Neural crest cell (in vitro differentiated cells): ENCODE measurements around the gene C20orf204. TPM values are rescaled to one million over a fixed set of nuclear protein-coding genes. Genes with fewer than 3 reads are reported as not detected.

Experiments
- DNase-seq: peaks from one replicate; pipeline ENCODE4 v3.0.0; 2021; ENCODE audit warnings: low read depth, mixed read lengths, low spot score
- H3K27ac Mint-ChIP-seq: one replicate; pipeline ENCODE4 v1.8.0; 2021; ENCODE audit warnings: mild to moderate bottlenecking, mixed read lengths; ENCODE audit not compliant: unreplicated experiment
- H3K27me3 Mint-ChIP-seq: 2 replicates; pipeline ENCODE4 v1.8.0; 2021; ENCODE audit warnings: low read depth, mild to moderate bottlenecking, mixed read lengths
- H3K36me3 Mint-ChIP-seq: 2 replicates; pipeline ENCODE4 v1.8.0; 2021; ENCODE audit warnings: low read depth, mild to moderate bottlenecking, mixed read lengths
- H3K4me1 Mint-ChIP-seq: 2 replicates; pipeline ENCODE4 v1.8.0; 2021; ENCODE audit warnings: mixed read lengths
- H3K4me3 Mint-ChIP-seq: one replicate; pipeline ENCODE4 v1.8.0; 2021; ENCODE audit warnings: mild to moderate bottlenecking, mixed read lengths
- H3K9me3 Mint-ChIP-seq: 2 replicates; pipeline ENCODE4 v1.8.0; 2021; ENCODE audit warnings: mixed read lengths
- CTCF ChIP-seq: fragments of 200-600 bp; sonication (generic); conservative IDR thresholded peaks from 2 replicates; pipeline ENCODE4 v1.5.0; 2021; ENCODE audit warnings: antibody characterized with exemption, mild to moderate bottlenecking
- total RNA-seq: library from RNA; stranded (reverse); gene quantifications from 2 replicates; pipeline ENCODE4 v1.2.1, GENCODE V29; 2021

Gene C20orf204
- total RNA-seq, 1 donor from 2014 or later, result 2.3 TPM

GRCh38 chr20:64015635-64016034, 20.3 kb upstream of the C20orf204 start:
- Mint-ChIP-seq H3K27ac (no peak overlapping the region), H3K9me3 (no peaks in the 10 kb centered on the region), H3K4me1 (no peaks in the 10 kb centered on the region), H3K27me3 (no peaks in the 10 kb centered on the region), H3K4me3 (no peak overlapping the region), H3K36me3 (peaks cover 15% of the 10 kb centered on the region)
- no peak for DNase-seq
- no peak for TF ChIP-seq CTCF

GRCh38 chr20:64021124-64021975, 14.6 kb upstream of the C20orf204 start:
- Mint-ChIP-seq H3K27ac (no peak overlapping the region), H3K9me3 (no peaks in the 10 kb centered on the region)

GRCh38 chr20:64022671-64023360, 13.2 kb upstream of the C20orf204 start:
- H3K36me3 Mint-ChIP-seq, result peaks cover 7% of the 10 kb centered on the region
- H3K27me3 Mint-ChIP-seq, result no peaks in the 10 kb centered on the region
- no peak overlapping the region for H3K4me3 Mint-ChIP-seq
- TF ChIP-seq CTCF, result no peak
- H3K9me3 Mint-ChIP-seq, result no peaks in the 10 kb centered on the region
- no peak overlapping the region for H3K27ac Mint-ChIP-seq
- no peak for DNase-seq
- H3K4me1 Mint-ChIP-seq, result peaks cover 4% of the 10 kb centered on the region

More at GRCh38 chr20:64021124-64021975, 14.6 kb upstream of the C20orf204 start:
- Mint-ChIP-seq H3K27me3 (no peaks in the 10 kb centered on the region), H3K4me1 (peaks cover 4% of the 10 kb centered on the region), H3K4me3 (no peak overlapping the region), H3K36me3 (peaks cover 13% of the 10 kb centered on the region)
- no peak for TF ChIP-seq CTCF
- no peak for DNase-seq

- Mint-ChIP-seq H3K9me3 (no peaks in the 10 kb centered on the region), H3K36me3 (peaks cover 10% of the 10 kb centered on the region), H3K4me1 (peaks cover 4% of the 10 kb centered on the region), H3K27ac (no peak overlapping the region), H3K27me3 (no peaks in the 10 kb centered on the region), H3K4me3 (no peak overlapping the region)
- TF ChIP-seq CTCF, result no peak
- no peak for DNase-seq
Measured at GRCh38 chr20:64023361-64024140, 12.4 kb upstream of the C20orf204 start.
